ENCODE data around the gene MADD.

GRCh38 chr11:47220401-47220821 lies 49.5 kb upstream of the MADD start:
- TF ChIP-seq CTCF (IDR thresholded peaks at IDR 0.05), result no peak
- no peak for TF ChIP-seq POLR2A (IDR thresholded peaks at IDR 0.05)
